ENCODE measurements around the gene COPA.
"Not testable (repeated sequence)": the region's sequence is repeated elsewhere in the genome, so short reads cannot be mapped to it uniquely, and the experiment has no call there.

COPA gene

GRCh38 chr1:160330119-160330518 lies 12.9 kb downstream of the COPA start:
- in situ Hi-C loops (cut with MboI; ENCODE audit: low sequenced_read_pairs), result no loop called here

DNA sequence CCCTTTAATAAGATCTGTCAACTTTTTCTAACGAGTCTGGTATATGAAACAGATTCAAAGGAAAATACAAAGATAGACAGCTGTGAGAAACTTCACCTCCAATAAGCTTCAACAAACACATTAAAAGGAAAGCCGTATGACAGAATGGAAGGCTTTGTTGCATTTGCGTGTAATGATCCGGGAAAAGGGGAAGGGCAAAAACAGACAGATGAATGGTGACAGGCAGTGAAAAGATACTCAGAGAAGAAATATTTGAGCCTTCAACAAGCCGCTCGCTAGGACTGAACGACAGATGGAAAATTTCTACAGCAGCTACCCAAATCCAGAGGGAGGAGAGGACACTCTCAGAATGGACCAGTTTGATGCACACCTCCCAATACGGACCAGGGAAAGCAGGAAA lies 14.9 kb downstream of the COPA start:
- in situ Hi-C loops (cut with MboI; ENCODE audit: low sequenced_read_pairs), result no loop called here

DNA sequence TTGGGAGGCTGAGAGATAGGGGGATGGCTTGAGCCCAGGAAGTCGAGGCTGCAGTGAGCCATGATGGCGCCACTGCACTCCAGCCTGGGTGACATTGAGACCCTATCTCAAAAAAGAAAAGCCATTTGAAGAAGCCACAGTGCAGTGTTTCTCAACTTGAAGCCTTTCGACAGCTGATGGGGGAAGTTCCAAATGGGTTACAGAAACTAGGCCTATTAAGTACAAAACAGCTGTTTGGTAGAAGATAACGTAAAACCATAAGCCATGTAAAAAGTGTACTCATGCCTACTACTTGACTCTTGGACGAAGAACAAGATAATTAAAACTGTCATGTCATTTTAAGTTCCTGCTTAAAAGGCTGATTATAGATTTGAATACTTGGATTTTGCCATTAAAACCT lies 16.6 kb downstream of the COPA start:
- in situ Hi-C loops (cut with MboI; ENCODE audit: low sequenced_read_pairs), result no loop called here

- in situ Hi-C loops (cut with MboI; ENCODE audit: low sequenced_read_pairs), result no loop called here
Measured at GRCh38 chr1:160325252-160325651, 17.8 kb downstream of the COPA start.

GRCh38 chr1:160322831-160323230 lies 20.2 kb downstream of the COPA start:
- in situ Hi-C loops (cut with MboI; ENCODE audit: low sequenced_read_pairs), result no loop called here

DNA sequence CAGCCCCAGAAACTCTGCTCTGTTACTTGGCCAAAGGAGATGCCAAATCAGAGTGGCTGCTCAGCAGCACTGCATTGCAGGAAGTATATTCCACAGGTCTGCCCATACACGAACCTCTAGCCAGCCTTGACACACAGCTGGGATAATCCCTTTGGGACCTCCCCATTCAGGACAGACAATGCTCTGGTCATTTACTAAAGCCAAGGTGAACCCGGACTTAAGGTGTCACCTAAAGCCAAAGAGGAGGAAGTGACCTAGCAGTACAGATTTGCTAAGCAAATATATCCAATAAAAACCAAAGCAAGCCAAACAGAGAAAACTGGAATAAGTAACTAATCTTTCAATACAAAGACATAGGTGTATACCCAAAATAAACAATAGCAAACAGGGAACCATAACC lies 27.7 kb downstream of the COPA start:
- in situ Hi-C loops (cut with MboI; ENCODE audit: low sequenced_read_pairs), result no loop called here

GRCh38 chr1:160309571-160309970 lies 33.5 kb downstream of the COPA start:
- in situ Hi-C loops (cut with MboI; ENCODE audit: low sequenced_read_pairs), result no loop called here

- in situ Hi-C loops (cut with MboI; ENCODE audit: low sequenced_read_pairs), result no loop called here
Measured at GRCh38 chr1:160309185-160309557, 33.9 kb downstream of the COPA start.

GRCh38 chr1:160308451-160309184 lies 34.4 kb downstream of the COPA start:
- in situ Hi-C loops (cut with MboI; ENCODE audit: low sequenced_read_pairs), result no loop called here

DNA sequence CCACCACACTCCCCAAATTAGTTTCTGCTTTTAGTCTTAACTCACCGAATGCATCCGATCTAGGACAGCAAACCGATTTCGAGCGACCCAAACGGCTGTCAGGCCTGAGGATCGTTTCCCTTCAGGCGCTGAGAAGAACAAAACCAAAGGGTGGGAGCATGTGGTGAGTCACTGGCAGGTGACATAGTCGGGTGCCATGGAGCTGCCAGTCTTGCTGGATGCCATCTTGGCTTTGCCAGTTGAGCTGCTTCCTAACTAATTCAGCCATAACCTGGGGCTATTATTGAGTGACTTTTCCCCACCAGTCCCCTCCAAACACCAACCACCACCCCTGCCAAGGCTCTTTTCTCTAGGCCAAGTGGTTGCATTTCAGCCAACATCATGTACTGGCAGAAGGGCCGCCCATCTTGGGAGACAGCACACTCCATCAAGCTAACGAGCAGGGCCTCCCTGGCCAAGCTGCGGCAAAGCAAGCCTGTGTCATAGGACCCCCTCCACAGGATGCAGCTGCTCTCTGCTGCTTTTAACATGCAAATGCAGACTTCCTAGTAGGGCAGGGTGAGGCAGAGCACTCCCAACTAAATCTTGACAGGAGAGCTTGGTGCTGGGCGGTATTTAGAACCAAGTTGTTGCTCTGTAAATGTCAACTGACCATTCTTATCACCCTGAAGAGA lies 35.8 kb downstream of the COPA start:
- in situ Hi-C loops (cut with MboI; ENCODE audit: low sequenced_read_pairs), result no loop called here

GRCh38 chr1:160300173-160300572 lies 42.9 kb downstream of the COPA start:
- in situ Hi-C loops (cut with MboI; ENCODE audit: low sequenced_read_pairs), result no loop called here

DNA sequence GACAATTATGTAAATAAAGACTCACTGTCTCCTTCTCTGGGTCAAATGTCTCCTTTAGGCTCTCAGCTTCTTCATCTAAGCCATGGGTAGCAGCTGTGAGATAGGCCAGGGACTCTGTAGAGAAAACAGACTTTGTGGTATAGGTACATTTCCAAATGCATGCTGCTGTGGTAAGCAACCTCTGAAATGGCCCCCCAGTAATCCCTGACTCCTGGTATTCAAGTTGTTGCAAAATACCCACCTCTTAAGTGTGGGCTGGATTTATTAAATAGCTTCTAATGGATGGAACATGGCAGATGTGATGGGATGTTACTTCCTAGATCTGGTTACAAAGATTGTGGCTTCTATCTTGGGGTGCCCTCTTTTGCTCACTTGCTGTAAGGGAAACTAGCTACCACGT lies 47.0 kb downstream of the COPA start:
- in situ Hi-C loops (cut with MboI; ENCODE audit: low sequenced_read_pairs), result no loop called here

- in situ Hi-C loops (cut with MboI; ENCODE audit: low sequenced_read_pairs), result no loop called here
Measured at GRCh38 chr1:160293020-160293968, 49.8 kb downstream of the COPA start.

GRCh38 chr1:160291248-160292220 lies 51.5 kb downstream of the COPA start:
- in situ Hi-C loops (cut with MboI; ENCODE audit: low sequenced_read_pairs), result no loop called here

GRCh38 chr1:160287769-160288168 lies 55.3 kb downstream of the COPA start:
- in situ Hi-C loops (cut with MboI; ENCODE audit: low sequenced_read_pairs), result not testable (repeated sequence)

DNA sequence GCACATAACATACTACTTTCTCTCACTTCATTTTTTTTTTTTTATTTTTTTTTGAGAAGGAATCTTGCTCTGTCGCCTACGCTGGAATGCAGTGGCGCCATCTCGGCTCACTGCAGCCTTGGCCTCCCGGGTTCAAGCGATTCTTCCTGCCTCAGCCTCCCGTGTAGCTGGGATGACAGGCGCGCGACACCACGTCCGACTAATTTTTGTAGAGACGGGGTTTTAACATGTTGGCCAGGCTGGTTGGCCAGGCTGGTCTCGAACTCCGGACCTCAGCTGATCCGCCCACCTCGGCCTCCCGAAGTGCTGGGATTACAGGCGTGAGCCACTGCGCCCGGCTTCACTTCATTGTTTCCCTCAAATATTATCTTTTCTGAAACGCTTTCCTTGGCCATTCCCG lies 57.5 kb downstream of the COPA start:
- in situ Hi-C loops (cut with MboI; ENCODE audit: low sequenced_read_pairs), result no loop called here

GRCh38 chr1:160284782-160285344 lies 58.2 kb downstream of the COPA start, which contains the start of gene PEX19:
TSS of gene PEX19 (minus strand) at chr1:160285133. CDS start at chr1:160285124, 9 bp downstream.
- in situ Hi-C loops (cut with MboI; ENCODE audit: low sequenced_read_pairs), result no loop called here

DNA sequence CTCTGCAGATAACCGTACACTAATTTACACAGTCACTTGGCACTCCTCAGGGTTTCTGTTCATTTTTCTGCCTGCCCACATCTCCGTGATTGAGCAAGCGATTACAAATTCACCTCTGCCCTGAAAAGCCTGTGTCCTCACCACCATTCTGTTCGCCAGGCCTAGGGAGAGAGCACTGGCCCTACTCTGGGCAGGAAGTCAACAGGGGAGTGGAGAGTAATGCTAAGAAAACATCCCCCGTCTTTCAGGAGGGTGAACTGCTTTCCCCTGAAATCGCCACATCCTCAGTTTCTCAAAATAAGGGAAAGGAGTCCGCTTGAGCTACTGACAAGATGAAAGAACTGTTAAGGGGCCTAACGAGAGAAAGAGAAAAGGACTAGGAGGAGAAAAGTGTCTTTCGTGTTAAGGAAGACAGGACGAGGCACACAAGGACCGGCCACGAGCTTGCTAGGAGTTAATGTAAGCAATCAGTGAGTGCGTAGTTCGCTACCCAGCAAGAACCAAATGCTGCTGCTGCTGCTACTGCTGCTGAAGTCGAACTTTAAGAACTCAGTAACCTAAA lies 58.7 kb downstream of the COPA start:
- in situ Hi-C loops (cut with MboI; ENCODE audit: low sequenced_read_pairs), result no loop called here

GRCh38 chr1:160282807-160283206 lies 60.2 kb downstream of the COPA start:
- in situ Hi-C loops (cut with MboI; ENCODE audit: low sequenced_read_pairs), result no loop called here

GRCh38 chr1:160277987-160278386 lies 65.1 kb downstream of the COPA start:
- in situ Hi-C loops (cut with MboI; ENCODE audit: low sequenced_read_pairs), result no loop called here
